ENCODE results near the gene RMDN3.

RMDN3 gene

DNA sequence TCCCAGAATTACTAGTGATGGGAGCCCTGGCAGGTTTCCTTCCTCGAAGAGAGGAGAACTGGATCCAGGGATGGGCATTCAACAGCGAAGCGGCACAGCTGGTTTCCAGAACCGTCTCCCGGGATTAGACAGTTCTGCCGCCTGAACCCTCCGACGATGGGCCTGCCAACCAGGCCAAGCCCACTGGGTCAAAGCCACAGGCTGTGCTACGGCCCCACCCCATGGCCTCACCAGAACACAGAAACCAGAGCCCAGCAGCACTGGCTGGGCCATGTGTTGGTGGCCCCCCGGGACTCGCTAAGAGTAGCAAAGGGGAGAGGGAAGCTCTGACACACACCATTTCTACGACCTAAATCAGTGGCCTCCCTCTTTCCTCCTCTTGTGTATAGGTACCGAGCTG lies 17.0 kb upstream of the RMDN3 start:
- DNase-seq = no peak

DNA sequence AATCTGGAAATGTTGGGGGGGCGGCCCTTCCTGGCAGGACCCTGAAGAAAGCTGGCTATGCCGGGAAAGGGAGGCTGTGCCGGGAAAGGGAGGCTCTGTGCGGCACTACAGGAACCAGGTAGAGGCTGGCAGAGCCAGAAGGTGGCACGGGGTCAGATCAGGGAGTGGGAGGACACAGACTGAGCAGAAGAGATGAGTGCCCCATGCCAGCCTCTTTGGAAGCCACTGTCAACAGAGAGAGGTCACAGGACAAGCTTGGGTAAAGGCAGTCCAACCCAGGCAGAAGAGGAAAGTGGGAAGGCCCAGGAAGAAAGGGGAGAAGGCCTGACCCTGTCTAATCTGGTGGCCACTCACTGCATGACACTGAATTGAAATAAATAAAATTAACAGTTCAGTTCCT lies 16.2 kb upstream of the RMDN3 start:
- DNase-seq = no peak

DNA sequence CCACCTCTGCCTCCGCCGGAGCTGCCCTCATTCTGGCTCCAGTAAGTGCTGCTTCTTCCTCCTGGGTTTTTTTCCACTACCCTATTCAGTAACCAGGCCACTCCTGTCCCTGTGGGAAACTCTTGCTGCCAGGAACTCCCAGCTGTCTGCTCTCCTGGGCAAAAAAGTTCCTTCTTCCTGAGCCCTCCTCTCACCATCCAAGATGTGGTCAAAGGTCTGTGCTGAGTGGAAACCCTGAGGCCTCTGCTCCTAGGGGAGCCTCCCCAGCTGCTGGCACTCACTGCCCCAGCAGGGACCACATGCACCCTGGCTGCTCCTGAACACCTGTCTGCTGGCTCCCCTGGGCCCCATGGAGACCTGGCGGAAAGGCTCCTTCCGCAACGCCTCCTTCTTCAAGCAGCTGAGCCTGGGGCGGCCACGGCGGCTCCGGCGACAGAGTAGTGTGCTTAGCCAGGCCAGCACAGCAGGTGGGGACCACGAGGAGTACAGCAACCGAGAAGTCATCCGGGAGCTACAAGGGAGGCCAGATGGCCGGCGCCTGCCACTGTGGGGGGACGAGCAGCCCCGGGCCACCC lies 15.2 kb upstream of the RMDN3 start:
- DNase-seq = no peak

DNA sequence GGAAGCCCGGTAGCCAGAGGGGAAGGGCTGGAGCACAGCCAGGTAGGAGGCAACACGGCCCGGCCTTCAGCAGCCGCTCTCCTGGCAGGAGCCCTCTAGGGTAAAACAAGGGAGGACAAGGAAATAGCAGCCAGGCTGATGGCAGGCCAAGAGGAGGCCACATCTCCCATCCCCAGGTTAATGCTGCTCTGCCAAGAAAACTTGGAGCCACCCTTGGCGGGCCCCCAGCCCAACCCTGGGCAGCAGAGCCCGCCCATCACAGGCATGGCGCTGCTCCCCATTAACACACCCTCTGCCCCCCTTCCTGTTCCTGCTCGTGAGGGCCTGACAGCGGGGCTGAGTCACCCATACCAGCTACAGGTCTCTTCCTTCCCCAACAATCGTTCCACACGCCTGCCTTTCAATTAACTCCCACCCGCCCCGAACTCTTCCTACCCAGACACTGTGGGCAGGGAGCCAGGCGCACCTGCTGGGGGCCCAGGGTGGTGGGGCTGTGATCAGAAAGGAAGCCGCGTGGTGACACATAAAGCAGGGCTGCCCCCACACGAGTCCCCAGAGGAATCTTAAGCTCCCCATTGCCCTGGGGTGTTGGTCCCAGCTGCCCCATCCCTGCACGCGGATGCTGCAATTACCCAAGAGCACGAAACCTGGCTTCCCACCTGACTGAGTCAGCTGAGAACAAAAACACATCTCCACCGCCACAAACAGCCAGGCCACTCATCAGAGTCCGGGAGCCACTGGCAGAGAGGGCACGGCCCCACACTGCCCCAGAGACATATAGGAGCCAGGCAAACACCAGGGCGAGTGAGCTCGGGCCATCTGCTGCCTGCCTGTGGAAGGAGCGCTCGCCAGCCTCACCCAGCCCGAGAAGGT lies 14.5 kb upstream of the RMDN3 start, which contains the start of gene C15orf62:
Gene C15orf62 (plus strand): TSS at position 707 of the 873 bp plus-strand sequence. CDS start 516 bp downstream, outside the sequence.
- DNase-seq = peak; percentile 69

DNA sequence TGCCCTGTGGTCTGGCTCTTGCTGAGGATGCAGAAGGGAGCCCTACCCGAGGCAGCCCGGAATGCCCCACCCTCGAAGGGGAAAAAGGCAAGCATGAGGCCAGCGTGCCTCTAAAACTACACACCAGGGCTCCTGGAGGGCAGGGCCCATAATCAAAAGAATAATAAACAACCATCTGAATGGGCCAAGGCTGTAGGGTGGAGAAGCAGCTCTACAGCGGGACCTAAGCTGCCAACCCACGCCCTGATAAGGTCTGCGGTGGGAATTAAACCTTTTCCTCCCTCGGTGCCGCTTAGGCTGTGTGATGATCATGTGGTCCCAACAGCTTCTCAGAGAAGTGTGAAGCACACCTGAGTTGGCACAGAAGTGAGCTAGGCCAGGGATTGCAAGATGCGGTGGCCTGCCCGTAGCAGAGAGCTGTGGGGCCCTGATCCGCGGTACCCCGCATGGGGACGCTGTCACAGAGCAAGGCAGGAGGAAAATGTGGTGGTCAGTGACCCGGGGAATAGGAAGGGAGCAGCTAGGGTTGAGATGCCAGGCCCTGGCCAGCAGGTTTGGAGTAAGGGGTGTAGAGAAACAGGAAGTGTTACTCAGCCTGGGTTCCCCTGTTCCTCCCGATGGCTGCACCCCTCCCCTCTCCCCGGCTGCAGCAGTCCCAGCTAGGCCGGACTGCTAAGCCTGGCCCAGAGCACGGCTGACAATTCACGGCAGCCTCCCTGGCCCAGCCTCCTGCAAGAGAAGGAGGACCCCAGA lies 13.6 kb upstream of the RMDN3 start:
- DNase-seq = no peak

DNA sequence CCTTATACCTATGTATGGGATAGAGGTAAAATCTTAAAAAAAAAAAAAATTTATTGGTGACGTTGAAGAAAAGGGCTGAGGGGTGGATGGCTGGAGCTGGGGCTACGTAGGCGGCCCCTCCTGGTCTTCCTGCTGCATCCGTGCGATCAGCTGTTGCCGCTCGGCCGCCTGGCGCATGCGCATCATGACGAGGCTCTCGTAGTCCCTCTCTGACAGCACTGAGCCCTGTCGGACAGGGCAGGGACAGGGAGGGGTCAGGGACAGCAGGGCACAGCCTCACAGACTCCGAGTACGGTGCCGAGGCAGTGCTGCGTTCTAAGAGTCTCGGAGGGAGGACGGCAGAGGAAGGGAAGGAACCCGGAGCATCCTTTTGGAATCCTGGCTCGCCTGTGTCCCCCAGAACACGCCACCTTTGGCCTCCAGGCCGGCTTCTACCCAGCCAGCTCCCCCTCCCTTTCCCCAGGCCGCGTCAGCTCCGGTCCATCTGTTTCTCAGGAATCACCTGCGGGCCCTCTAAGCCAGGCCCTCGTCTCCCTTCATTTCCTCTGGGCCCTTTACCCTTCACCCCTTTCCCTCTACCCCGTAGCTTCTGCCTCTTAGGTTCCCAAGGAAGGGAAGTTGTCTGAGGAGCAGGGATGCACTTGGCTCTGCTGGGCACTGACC lies 12.9 kb upstream of the RMDN3 start:
- DNase-seq = no peak

DNA sequence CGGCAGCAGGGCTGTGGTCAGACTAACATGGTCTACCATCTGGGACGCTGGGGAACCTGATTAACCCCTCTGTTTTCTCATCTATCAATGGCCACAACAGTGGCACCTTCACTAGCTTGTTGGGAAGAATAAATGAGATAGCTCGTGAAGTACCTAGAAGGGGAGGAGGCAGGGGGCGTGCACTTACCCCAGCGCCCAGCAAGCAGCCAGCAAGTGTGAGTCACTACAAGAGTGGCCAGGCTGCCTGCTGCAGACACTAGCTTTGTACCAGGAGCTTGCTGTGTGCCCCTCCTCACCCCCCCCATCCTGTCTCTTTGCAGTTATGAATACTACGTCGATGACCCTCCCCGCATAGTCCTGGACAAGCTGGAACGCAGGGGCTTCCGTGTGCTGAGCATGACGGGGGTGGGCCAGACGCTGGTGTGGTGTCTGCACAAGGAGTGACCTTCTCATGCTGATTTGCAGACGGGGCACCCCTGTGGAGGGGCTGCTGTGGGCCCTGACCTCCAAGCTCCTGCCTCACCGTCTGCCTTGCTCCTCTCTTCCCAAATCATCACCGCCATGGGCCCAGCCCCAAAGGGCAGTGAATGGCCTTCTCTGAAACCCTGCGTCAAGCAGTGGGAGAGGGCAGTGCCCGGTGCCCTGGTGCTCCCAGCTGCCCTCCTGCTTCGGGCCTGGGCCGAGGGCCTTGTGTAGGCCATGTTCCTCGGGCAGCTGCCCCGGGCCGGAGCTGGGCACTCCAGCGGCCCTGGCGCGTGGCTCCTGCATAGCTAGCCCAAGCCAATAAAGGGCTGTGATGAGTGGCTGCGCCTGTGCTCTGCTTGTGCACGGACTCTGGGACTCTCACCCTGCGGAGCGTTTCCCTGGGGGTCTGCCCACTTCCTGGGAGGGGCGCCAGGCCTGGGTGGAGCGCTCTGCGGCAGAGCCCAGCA lies 12.1 kb upstream of the RMDN3 start:
- no peak for DNase-seq

DNA sequence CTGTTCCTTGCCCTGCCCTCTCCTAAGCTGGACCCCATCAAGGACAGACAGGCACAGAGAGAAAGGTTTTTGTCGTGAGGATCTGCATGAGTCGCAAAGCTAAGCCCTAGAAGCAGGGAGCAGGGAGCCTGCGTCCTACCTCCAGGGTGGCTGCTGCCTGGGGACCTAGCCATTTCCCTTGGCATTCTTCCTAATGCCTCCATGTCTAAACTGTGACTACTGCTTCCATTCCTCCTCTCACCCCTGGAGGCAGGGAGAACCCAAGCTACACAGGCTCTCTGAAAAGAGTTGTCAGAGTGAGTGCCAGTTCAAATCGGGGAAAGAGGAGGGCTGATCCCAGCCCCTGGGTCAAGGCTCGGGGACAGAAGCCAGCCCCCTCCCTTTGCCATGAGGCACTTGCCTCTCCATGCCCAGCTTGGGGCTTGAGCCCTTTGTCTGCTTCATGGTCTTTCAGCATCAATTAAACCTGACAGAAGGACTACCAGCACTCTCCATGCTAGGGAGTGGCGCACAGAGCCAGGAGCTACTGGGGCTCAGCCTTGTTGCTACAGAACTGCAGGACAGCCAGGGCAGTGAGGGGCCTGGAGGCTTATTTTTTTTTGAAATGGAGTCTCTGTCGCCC lies 11.3 kb upstream of the RMDN3 start:
- DNase-seq = no peak

DNA sequence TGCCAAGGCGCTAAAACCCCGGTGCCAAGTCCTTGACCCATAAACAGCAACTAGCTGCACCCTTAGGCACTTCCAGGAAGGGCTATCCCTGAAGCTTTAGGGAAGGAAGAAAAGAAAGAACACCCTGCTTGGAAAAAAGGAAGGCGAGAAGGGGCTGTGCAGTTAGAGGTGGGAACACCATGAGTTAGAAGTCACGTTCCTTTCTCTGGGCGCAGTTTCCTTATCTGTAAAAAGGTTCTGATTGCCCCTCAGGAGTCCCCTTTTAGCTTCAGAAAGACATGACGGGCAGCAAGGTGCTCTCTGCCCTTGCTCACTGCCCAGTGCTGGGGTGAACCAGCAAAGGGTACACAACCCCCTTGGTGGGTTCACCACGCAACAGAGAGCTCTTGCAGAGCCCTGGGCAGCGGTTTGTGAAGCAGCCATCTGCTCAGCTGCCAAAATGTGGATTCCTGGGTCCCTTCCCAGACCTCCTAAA lies 9.6 kb upstream of the RMDN3 start:
- no peak for DNase-seq

DNA sequence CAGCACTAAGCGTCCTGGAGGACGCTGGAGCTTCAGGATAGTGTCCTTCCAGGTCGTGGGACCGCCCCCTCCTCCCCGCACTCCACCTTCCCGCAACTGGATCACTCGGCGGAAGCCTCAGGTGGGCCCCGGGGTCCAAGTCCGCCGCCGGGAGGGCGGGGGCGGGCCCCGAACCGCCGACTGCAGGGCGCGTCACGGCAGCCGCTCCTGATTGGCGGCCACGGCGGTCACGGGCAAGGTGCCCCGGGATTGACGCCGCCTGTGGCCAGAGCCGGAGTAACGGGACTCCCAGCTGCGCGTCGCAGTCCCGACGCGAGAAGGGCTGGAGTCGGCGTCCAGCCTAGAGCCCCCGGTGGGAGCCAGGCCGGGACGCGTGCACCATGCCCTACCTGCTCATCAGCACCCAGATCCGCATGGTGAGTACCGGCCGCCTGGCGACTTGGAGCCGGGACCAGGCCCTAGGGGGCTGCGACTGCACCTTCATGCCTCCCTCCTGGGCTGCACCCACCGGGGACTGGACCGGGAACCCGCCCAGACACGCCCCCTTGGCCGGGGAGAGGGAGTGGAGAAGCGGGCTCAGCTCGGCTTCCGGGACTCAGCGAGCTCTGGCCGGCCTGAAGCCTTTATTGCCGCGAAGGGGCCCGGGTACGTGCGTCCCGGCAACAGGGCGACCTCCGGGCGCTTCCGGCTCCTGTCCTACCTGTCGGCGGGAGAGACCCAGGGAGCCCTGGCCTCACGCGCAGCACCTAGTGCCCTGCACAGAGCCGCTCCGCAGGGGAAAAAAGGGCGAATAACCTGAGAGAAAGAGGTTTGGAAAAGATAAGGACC lies 9.0 kb upstream of the RMDN3 start, which contains the start of gene GCHFR:
Gene GCHFR (plus strand): TSS at position 268 of the 828 bp plus-strand sequence. CDS start 113 bp downstream, at position 381.
- DNase-seq = peak; percentile 63

DNA sequence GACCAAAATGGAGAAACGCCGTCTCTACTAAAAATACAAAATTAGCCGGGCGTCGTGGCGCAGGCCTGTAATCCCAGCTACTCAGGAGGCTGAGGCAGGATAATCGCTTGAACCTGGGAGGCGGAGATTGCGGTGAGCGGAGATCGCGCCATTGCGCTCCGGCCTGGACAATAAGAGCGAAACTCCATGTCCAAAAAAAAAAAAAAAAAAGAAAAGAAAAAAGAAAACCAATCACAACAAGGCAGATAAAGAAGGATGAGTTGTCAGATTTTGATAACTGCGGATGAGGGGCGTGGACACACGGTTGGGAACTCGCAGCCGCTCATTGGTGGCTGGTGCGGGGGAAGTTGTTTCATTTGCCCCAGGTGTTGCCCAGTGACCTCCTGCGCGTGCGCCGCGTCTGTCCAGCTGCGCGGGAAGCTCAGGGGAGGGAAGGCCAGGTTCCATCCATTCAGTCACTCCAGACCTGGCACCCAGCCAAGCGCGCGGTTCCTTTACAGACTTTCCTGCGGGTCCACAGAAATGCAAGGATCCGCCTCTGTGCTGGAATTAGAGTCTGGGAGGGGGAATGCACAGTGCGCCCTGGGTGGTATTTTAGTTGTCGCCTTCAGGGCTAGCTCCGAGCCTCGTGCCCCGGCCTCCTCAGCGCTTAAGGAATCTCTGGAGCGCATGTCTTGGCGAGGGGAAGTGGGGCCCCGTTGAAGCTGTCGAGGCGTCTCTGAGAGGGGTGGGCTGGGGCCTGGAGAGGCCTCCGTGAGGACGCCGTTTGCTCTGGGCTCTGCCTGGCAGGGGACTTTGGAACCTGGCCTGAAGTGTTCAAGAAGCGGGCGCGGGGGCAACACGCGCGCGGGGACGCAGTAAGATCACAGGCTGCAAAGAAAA lies 8.1 kb upstream of the RMDN3 start:
- no peak for DNase-seq

DNA sequence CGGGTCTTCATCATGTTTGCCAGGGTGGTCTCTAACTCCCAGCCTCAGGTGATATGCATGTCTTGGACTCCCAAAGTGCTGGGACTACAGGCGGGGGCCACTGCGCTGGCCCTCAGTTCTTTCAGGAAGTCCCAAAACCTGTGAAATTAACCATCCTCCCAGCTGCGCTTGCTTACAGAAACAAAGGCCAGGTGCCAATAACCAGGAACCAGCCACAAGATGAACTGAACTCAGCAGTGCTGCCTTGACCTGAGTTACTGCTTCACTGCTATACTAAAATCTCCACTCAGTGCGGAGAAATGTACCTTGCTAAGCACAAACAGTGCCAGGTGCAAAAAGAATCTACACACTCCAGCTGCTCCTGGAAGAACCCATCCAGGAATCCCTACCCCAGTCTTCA lies 4.9 kb upstream of the RMDN3 start:
- no peak for DNase-seq

DNA sequence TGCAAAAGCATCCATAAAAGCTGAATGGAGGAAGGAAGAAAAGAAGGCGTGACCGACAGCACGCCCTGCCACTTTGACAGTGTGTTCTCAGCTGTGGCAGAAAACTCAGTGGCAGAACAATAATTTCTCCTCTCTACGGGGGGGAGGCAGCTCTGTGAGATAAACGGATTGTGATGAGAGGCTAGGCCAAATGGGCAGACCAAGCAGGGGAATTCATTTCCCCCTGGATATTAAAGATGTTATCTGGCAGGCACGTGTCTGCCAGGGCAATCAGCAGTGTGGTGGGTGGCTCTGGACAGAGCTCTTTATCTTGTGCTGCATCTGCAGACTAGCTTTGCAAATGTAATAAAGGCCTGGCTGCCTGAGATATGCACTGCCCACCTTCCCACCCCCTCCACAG lies 1.9 kb upstream of the RMDN3 start:
- DNase-seq = no peak

DNA sequence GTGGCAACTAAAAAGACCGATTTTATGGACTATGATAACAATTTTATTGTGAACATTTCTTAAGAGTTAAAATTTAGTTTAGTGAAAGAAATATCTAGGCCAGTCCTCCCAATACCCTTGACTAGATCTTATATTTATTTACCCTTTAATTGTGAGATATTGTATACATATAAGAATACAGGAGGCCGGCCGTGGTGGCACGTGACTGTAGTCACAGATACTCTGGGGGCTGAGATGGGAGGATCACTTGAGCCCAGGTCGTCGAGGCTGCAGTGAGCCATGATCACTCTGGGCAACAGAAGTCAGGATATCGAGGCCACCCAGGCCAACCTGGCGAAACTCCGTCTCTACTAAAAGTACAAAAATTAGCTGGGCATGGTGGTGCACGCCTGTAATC lies 756 bp upstream of the RMDN3 start:
- no peak for DNase-seq

DNA sequence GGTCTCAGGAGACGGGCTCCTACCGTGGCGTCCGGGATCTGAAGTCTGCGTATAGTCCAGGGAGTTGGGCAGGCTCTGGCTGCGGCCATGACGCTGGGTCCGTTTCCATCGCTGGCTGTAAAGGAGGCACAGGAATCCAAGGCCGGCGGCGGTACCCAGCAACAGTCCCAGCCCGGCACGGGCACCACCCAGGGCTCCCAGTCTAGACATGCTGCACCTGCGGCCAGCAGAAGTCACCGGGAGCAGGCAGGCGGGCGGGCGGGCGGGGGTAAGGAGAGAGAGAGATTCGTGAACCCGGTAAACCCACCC lies 526 bp downstream of the RMDN3 start:
- DNase-seq = no peak

DNA sequence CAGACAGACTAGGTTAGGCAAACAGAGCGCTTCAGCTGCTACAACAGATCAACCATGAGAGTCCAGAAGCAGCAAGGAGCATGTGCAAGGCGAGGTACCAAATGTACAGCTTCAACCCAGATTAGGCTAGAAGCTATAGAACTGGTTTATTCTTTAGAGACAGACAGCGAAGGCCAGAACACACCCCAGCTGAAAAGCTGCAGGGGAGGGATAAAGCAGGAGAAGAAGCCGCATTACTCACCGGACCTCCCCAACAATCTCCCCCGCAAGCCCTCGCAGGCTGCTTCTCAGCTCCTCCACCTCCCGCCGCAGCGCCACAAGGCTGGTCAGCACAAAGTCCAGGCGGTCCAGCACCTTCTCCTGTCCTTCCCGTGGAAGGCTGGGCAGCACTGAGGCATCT lies 3.3 kb downstream of the RMDN3 start:
- no peak for DNase-seq

DNA sequence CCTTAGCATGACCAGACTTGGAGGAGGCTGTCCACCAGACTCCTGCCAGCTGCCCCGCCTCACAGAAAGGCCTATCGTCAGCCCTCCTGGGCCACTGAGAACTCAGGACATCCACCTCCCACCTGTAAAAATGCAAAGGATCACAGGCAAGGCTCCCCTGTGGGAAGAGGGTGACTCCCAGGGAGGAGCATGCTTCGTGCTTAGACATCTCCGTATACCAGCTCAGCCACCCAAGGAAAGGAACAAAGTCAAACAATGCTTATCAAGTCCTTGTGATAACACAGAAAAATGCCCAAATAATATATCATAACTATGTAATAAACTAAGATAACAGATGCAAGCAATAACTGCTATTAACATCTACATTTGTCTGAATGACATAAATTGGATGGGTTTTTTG lies 4.2 kb downstream of the RMDN3 start:
- no peak for DNase-seq

DNA sequence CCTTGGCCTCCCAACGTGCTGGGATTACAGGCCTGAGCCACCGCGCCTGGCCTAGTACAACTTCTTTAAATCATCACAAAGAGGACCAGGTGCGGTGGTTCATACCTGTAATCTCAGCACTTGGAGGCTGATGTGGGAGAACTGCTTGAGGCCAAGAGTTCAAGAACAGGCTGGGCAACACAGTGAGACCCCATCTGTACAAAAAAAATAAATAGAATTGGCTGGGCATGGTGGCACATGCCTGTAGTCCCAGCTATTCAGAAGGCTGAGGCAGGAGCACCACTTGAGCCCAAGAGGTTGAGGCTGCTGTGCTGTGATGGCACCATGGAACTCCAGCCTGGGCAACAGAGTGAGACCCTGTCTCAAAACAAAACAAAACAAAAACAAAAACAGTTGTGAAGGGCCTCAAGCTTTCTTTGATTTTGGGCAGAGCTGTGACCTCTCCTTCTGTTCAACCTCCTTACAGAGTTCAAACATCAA lies 5.9 kb downstream of the RMDN3 start:
- no peak for DNase-seq
